Stromal cell of bone marrow (primary cell): ENCODE measurements around the gene ADTRP.
A peak's percentile ranks its signal among the peaks of the same experiment; 100 is the strongest.

Source experiments
- DNase-seq: peaks from one replicate; pipeline ENCODE4 v3.0.0-alpha.2; 2012; ENCODE audit warnings: low read depth

Gene ADTRP

DNA sequence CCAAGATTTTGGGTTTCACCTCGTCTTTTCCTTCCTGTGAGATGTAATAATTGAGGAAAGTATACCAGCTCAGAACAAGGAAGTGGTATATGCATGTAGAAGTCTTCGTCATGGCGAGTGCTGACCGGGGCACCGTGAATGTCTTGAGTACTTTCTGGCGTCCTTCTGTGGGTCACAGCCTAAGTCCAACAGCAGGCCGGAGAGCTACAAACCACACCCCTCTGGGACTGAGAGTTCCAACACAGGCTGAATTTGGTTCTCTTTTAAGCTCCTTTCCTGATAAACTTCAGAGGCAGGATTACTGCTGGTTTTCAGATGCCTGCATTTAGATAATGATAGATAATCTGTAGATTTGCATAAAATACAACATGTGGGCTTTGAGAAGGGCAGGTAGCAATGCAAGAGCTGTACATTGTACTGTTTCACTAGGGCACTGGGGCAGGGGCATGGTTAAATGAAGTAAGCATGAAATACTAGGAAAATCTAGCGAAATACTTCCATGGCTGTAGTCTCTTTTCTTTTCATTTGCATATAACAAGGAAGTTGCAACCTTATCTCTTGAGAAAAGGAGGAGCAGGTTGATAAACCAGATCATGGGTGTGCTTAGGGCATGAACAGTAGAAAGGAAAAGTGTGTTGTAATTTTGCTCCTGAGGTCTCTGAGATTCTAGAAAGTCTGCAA lies at the start of gene ADTRP:
ADTRP (minus strand) TSS at position 156 of the 681 bp plus-strand sequence; CDS start at position 112, 44 bp downstream.
- DNase-seq: no peak

- DNase-seq: no peak
These were observed 48.2 kb upstream of the ADTRP start for GRCh38 chr6:11826779-11827178.

DNA sequence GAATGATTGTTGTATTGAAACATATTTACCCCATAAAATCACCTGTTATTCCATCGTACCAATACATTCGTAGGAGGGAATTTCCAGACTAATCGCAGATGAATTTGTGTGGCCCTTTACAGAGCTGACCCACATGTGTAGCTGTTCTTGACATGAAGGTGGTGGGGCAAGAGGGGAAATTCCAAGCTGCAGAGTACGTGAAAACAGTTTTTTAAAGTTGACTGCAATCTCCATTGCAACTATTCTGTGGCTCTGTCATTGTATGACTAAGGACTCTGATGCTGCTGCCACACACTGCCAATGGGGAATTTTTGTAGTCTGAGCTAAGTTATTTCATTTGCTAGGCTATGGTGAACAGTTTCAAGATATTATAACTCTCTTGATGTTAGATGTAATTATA lies 46.4 kb upstream of the ADTRP start:
- no peak for DNase-seq

GRCh38 chr6:11822346-11822745 lies 43.7 kb upstream of the ADTRP start:
- no peak for DNase-seq

- DNase-seq: no peak
These were observed 43.2 kb upstream of the ADTRP start for GRCh38 chr6:11821781-11822180.

DNA sequence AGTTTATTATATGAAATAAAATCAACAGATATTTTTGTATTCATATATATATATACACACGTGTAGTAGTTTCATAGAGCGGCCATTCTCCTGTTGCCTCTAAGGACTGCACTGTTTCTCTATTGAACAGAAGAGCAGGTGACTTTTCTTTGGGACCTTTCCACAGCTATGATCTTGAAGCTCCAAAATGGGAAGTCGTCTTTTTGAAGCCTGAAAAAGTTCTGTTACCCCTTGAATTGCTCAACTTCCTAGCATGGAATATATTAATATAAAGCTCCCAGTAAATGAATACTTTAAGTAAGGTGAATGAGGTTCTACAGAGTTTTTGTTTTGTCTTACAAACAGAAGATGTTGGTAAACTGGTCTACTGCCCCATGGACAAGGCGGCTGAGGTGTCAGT lies 42.2 kb upstream of the ADTRP start:
- no peak for DNase-seq

- no peak for DNase-seq
These were observed 40.9 kb upstream of the ADTRP start for GRCh38 chr6:11819486-11819885.

GRCh38 chr6:11815231-11815630 lies 36.6 kb upstream of the ADTRP start:
- DNase-seq: no peak

GRCh38 chr6:11814819-11815218 lies 36.2 kb upstream of the ADTRP start:
- no peak for DNase-seq

DNA sequence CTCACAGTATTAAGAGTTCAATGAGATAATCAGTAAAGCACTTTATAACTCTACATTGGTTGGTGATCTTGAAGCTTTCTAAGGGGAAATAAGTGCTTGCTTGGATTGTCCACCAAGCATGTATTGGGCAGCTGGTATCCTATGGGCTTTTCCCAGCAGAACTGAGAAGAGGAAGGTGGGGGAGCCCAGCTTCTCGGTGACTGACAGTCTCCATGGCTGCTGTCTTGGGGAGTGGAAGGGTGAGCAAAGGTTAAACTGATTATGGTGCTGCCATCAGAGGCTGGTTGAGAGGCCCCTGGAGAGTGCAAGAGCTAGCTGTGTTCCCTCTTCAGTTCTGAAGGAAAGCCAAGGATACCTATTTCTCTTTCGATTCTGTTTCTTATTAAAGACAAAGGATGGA lies 35.5 kb upstream of the ADTRP start:
- DNase-seq: no peak

- DNase-seq: no peak
These were observed 35.0 kb upstream of the ADTRP start for GRCh38 chr6:11813606-11814005.

DNA sequence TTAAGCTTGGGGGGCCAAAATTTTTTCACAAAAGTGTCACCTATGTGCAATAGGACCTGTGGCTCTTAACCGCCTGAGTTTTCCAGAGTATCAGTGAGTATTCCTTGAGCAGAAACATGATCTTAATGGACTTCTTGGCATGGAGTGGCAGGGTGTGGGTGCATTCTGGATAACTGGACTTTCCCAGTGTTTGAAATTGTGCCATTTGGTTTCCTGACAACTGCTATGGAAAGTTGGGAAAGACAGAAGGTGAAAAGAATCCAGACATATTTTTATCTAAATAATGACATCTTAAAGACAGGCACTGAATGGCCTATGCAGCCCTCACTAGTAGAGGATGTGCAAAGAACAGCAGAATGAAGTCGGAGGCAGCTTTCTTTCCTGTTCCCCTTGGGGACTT lies 34.3 kb upstream of the ADTRP start:
- no peak for DNase-seq

GRCh38 chr6:11812439-11812838 lies 33.8 kb upstream of the ADTRP start:
- DNase-seq: no peak

DNA sequence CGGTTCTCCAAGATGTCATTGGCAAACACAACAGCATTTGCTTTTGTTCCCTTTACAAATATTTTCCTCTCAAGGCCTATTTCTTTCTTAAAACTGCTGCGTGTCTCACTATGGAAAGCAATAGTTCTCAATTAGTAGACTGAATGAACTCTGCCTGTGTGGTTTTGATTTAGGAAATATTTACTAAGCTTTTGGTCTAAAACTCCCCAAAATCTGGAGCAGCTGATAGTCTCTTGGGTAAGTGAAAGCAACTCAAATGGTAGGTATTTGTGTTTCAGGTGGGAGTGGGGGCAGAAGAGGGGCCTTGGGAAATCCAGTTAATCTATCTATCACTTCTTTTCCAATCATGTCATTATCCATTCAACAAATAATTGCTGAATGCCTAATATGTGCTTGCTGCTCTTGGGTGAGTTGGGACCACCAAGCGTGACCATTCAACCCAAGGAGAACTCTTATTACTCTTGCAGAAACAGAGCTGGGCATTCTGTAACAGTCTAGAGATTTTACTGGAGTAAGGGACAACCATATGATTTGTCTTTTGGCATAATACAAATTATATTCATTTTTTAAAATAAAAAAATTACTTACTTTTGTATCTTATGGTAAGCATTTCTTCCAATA lies 33.2 kb upstream of the ADTRP start:
- DNase-seq: no peak

- no peak for DNase-seq
These were observed 32.4 kb upstream of the ADTRP start for GRCh38 chr6:11810854-11811643.

DNA sequence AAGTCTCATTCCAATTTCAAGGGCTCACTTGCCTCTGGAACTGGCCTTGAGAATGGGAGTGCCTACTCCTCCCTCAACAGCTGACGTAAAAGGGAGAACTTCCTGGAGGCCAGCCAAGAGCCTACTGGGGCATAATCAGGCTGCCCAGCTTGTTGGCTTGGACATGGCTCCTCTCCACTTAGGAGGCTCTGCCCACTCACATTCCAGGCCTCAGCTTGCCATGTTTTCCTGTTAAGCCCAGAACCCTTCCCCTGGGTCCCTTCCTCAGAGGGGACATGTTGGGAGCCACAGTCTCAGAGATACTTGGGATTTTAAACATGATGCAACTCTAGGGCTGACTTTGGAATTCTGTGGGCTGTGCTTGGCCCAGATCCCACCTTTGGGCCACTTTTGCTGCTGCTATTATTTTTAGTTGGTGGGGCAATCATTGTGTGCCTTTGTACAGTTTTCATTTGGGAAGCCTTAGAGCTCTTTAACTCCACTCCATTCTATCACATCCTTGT lies 31.5 kb upstream of the ADTRP start:
- peak; percentile 85 for DNase-seq

DNA sequence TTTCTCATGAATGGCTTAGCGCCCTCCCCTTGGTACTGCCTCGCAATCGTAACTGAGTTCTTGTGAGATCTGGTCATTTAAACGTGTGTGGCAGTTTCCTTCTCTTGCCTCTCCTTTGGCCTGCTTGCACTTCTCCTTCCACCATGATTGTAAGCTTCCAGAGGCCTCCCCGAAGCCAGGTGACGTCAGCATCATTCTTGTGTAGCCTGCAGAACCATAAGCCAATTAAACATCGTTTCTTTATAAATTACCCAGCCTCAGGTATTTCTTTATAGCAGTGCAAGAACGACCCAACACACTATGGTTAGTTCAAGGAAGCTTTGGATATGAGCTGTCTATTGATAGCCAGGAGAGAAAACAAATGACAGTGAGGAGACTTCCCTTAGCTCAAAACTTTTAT lies 29.5 kb upstream of the ADTRP start:
- no peak for DNase-seq

DNA sequence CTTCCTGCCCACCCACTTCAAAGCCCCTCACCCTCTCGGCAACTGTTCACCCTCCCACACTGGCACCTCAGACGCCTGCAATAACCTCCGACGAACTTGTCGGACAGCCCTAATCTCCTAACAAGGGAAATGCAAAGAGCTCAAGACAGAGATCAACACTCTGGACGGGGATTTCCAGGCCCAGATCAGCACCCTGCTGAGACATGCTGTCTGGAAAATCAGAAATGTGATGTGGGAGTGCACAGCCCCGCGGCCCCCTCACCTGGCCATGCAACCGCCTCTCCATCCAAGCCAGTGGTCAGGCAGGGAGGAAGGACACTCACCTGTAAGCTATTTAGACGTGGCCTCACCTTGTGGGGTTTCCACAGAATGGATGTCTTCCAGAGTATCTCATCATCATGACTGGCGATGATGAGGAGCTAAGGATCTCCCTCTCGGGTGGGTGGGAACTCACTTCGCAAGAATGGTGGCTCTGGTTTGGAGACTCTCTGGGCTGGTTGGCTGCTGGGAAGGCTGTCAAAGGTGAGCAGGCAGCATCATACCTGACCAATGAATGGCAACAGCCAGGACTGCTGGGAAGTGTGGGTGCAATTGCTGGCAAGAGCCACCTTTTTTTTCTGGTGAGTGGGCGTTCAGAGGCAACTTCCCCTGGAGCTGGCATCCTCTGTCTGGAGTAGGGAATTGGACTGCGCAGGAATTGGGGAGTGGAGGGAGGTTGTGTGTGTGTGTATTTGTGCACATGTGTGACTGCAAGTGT lies 28.1 kb upstream of the ADTRP start:
- no peak for DNase-seq

DNA sequence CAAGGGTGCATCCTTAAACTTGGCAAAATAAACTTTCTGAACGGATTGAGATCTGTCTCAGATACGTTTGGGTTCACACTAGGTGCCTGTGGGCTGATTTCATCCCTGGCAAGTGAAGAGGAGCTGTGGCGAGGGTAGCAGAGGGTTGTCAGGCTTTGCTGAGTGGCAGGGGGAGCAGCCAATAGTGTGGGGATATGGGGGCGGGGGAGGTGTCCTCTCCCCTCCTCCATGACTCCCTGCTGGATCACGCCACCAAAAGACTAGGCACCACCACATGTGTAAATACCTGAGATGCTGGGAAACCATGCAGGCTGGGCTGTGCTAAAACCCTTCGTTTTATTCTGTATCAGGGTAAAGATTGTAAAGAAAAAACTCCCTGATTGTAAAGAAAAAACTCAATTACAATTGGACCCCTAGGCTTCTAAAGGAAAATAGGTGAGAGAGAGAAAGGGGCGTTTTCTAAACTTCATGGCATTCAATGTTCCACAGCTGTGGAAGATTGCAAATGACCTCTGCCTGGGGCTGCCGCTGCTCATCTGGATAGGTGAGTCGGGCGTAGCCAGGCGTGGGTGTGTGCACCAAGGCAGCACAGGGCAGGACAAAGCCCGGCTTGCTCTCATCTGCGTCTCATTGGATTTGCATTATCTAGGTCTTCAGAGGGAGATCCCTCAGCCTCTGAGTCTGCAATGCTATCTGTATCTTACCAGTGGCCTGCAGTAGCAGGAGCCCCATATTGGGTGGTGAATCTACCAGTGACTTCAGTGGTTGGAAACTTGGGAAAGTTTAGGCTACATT lies 26.9 kb upstream of the ADTRP start:
- no peak for DNase-seq

- no peak for DNase-seq
These were observed 26.1 kb upstream of the ADTRP start for GRCh38 chr6:11804701-11805100.

- DNase-seq: no peak
These were observed 25.5 kb upstream of the ADTRP start for GRCh38 chr6:11804135-11804534.

DNA sequence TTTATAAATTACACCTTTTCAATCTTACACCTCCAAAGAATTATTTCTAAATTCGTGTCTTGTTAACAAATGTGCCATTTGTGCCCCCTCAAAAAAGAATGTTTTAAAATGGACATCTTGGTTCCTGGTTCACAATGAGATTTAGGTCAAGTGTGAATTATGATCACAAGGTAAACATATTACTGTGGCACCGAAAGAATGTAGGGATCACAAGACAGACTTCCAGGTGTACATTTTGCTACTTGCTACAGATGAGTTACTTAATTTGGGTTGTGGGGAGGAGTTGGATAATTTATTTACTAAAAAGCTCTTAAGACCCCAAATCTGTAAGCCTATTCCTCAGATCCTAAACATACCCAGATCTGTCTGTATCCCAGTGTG lies 25.0 kb upstream of the ADTRP start:
- DNase-seq: no peak
